BJ (cell line): Measurements from ENCODE around the gene APOBEC3H. TPM values are rescaled to one million over a fixed set of nuclear protein-coding genes. Genes with fewer than 3 reads are reported as not detected.

Experiments used
- CTCF ChIA-PET: fragments of 350-600 bp; formaldehyde crosslinking; extraction: SDS; loops from one replicate; lab custom pipeline; 2021; ENCODE audit warnings: antibody characterized with exemption, inconsistent platforms; lab: Yijun Ruan, JAX
- POLR2A ChIA-PET: fragments of 300-600 bp; sonication (Branson Sonifier 250); formaldehyde crosslinking; extraction: SDS; loops from one replicate; lab custom pipeline; 2021; ENCODE audit warnings: antibody characterized with exemption; lab: Charles Lee
- DNase-seq: peaks from one replicate; pipeline ENCODE4 v3.0.0-alpha.2; 2011; ENCODE audit warnings: low read depth
- H3K27me3 ChIP-seq: 2 replicates; pipeline ENCODE4 v1.6.0; 2011; ENCODE audit warnings: low read length; ENCODE audit not compliant: control insufficient read depth, insufficient read depth
- H3K36me3 ChIP-seq: 2 replicates; pipeline ENCODE4 v1.5.1; 2011; ENCODE audit warnings: low read length; ENCODE audit not compliant: control insufficient read depth, insufficient read depth
- H3K4me3 ChIP-seq: 2 replicates; pipeline ENCODE4 v1.5.1; 2011; ENCODE audit warnings: low read depth, mild to moderate bottlenecking, control low read depth, low read length
- polyA plus RNA-seq: library from polyadenylated mRNA; depleted of rRNA; stranded (reverse); fragments of >200 nt; gene quantifications from 2 replicates; pipeline ENCODE4 v1.2.3, GENCODE V29; 2011
- TF ChIP-seq, protein P1 (sequence below): IDR thresholded peaks from 2 replicates; pipeline ENCODE4 v1.5.1; 2011; ENCODE audit warnings: low read depth, mild to moderate bottlenecking, control low read depth, inconsistent platforms, low read length, moderate library complexity; ENCODE audit not compliant: insufficient read depth

Gene APOBEC3H
- polyA plus RNA-seq, 1 experiment, result 0.10 TPM

DNA sequence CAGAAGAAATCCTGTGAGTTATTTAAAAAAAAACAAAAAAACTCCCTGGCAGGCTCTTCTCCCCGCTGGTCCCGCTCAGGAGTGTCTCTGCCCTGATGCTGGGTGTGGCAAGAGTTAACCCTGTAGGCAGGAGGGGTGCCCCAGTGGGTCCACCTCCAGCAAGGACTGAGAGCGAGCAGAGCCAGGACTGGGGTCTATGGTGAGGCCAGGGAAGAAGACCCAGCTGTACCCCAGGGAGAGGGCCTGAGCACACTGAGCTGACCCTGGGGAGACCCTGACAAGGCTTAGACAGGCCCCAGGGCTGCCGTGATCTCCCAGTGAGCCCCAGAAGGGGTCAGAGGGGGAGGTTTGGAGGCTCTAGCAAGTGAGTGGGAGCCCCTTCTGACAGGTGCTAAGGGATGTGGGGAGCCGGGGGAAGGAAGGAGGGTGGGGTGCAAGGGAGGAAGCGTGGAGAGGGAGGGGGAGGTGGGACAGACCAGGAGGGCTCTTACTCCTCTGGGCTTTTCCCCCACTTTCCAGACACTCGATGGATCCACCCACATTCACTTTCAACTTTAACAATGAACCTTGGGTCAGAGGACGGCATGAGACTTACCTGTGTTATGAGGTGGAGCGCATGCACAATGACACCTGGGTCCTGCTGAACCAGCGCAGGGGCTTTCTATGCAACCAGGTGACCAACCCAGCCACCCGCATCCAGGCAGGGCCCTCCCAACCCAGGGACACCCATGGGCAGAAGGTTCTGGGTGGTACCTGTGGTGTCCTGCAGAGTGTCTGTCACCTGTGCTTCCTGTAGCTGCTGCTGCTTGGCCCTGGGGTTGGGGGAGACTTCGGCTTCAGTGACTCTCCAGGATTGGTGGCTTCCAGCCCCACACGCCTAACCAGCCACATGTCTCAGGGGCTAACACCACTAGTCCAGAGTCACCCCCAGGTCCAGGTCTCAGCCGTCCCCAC, 13.6 kb upstream of the APOBEC3H start:
- H3K4me3 ChIP-seq, result no peak overlapping the region
- TF ChIP-seq, protein P1, sequence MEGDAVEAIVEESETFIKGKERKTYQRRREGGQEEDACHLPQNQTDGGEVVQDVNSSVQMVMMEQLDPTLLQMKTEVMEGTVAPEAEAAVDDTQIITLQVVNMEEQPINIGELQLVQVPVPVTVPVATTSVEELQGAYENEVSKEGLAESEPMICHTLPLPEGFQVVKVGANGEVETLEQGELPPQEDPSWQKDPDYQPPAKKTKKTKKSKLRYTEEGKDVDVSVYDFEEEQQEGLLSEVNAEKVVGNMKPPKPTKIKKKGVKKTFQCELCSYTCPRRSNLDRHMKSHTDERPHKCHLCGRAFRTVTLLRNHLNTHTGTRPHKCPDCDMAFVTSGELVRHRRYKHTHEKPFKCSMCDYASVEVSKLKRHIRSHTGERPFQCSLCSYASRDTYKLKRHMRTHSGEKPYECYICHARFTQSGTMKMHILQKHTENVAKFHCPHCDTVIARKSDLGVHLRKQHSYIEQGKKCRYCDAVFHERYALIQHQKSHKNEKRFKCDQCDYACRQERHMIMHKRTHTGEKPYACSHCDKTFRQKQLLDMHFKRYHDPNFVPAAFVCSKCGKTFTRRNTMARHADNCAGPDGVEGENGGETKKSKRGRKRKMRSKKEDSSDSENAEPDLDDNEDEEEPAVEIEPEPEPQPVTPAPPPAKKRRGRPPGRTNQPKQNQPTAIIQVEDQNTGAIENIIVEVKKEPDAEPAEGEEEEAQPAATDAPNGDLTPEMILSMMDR, result no peak
- H3K36me3 ChIP-seq, result no peaks in the 10 kb centered on the region; the same call in 1 of the 2 replicates
- CTCF ChIA-PET, result interaction anchor here (1.6 kb wide), 1 partner anchor 76 kb away, joined by 3 read pairs; no protein-coding TSS in a partner anchor
- no peak for DNase-seq
- POLR2A ChIA-PET, result no interaction called here
- no peaks in the 10 kb centered on the region for H3K27me3 ChIP-seq

DNA sequence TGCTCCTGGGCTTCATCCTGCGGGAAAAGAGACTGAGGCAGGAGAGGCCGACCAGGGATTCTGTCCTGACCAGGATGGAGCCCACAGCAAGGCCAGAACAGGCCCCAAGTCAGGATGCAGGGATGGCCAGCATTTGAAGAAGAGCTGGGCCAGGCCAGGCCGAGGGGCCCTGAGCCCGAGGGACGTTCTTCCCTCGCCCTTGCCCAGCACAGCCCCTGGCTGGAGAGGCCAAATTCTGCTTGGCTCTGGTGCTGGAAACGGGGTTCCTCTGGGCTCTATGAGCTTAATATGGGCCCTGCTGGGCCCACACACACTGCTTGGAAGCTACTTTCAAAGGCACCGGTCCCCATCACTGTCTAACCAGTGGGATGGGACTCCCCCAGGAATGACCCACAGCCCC, 12.4 kb upstream of the APOBEC3H start:
- POLR2A ChIA-PET, result no interaction called here

DNA sequence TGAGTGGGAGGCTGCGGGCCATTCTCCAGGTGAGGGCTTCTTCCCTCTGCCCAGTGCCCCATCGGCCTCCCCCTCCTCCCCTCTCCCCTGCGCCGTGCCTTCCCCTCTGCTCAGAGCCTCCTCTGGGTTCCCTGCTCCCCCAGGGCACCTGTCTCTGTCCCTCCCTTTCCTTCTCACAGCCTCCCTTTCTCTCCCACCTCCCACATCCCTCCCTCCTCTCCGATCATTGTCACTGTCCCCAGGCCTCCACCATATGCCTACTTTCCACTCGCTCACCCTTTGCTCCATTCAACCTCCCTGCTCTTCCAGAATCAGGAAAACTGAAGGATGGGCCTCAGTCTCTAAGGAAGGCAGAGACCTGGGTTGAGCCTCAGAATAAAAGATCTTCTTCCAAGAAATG, 9.9 kb upstream of the APOBEC3H start:
- Histone ChIP-seq H3K27me3 (peaks cover 4% of the 10 kb centered on the region), H3K36me3 (no peaks in the 10 kb centered on the region), H3K4me3 (no peak overlapping the region)
- ChIA-PET POLR2A (no interaction called here), CTCF (no interaction called here)
- no peak for DNase-seq
- TF ChIP-seq, protein P1, result no peak

More for the DNA sequence above, 12.4 kb upstream of the APOBEC3H start:
- DNase-seq, result no peak
- CTCF ChIA-PET, result interaction anchor here (1.6 kb wide), 1 partner anchor 77 kb away, joined by 3 read pairs; no protein-coding TSS in a partner anchor
- Histone ChIP-seq H3K27me3 (no peaks in the 10 kb centered on the region), H3K36me3 (no peaks in the 10 kb centered on the region; the same call in 1 of the 2 replicates), H3K4me3 (no peak overlapping the region)
- TF ChIP-seq, protein P1, result no peak

DNA sequence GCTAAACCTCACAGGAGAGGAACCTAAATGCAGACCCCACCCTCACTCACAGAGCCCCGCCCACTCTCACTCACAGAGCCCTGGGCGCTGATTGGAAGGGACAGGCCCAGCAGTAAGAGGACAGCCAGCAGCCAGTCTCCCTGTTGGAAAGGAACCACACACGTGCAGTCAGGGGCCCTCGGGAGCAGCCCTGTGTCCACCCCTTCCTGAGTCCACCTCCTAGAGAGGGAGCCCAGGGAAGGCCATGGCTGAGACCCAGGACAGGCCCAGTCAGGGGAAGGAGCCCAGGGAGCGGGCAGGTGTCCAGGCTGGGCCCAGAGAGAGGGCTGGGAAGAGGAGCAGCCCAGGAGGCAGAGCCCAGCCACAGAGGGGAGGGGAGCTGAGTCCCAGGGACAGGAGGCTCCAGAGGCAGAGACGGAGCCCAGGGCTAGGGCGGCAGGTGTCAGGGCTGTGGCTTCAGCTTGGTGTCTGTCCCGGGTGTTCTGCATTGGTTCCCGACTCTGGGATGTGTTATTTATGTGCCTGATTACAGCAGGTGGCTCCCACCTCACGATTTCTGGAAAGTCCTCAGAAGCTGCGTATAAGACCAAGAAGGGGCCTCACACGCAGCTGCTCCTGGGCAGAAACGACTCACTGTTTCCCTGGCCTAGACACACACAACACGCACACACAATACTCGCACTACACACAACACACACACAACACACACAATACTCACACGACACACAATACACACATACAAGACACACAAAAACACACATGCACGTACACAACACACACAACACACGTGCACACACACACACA, 9.0 kb upstream of the APOBEC3H start:
- no peaks in the 10 kb centered on the region for H3K36me3 ChIP-seq
- no peak overlapping the region for H3K4me3 ChIP-seq
- DNase-seq, result no peak
- TF ChIP-seq, protein P1, result no peak
- POLR2A ChIA-PET, result no interaction called here
- H3K27me3 ChIP-seq, result peaks cover 4% of the 10 kb centered on the region
- CTCF ChIA-PET, result no interaction called here

DNA sequence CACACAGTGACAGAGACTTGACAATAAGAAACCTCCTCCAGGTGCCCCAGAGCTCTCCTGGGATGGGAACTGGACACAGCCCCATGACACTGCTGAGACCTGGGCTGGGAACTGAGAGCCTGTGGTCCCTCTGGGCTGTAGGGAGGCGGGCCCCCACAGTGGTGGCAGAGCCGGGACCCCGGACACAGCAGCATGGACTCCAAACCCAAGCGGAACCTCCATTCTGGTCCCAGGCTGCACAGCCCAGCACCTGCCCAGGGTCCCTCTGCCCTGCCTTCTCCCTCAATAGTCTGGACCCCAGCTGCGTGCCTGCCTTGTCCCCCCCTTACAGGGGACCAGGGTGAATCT, 8.4 kb upstream of the APOBEC3H start:
- DNase-seq, result no peak
- H3K36me3 ChIP-seq, result no peaks in the 10 kb centered on the region
- H3K4me3 ChIP-seq, result no peak overlapping the region
- TF ChIP-seq, protein P1, result no peak
- POLR2A ChIA-PET, result no interaction called here
- H3K27me3 ChIP-seq, result peaks cover 4% of the 10 kb centered on the region
- CTCF ChIA-PET, result interaction anchor here (0.6 kb wide), 1 partner anchor 81 kb away, joined by 3 read pairs; no protein-coding TSS in a partner anchor
